Natural killer cell (primary cell): ENCODE measurements around the gene C2CD3. TPM values are rescaled to one million over a fixed set of nuclear protein-coding genes. Genes with fewer than 3 reads are reported as not detected.

ENCODE experiments used
- ATAC-seq, 3 donors: fragments of 150-1000 bp in 2 of 3; fragments of 200-7000 bp in 1 of 3; cut with Tn5 transposase; 1 replicate in 1 of 3; 2 replicates in 2 of 3; pipeline ENCODE4 v1.10.0; 2021; ENCODE audit warnings: mild to moderate bottlenecking in 2 of 3, moderate library complexity in 2 of 3
- DNase-seq, 2 donors: peaks; one replicate each; pipeline versions ENCODE4 v3.0.0 to v3.0.0-alpha.2; 2013 to 2021; ENCODE audit warnings: mixed read lengths in 1 of 2
- H3K27ac ChIP-seq: one replicate; pipeline ENCODE4 v1.5.1; 2013; ENCODE audit warnings: mild to moderate bottlenecking, low read length
- H3K27me3 ChIP-seq: one replicate; pipeline ENCODE4 v1.6.1; 2013; ENCODE audit warnings: low read length; ENCODE audit not compliant: control insufficient read depth, insufficient read depth
- H3K36me3 ChIP-seq: one replicate; pipeline ENCODE4 v1.6.1; 2013; ENCODE audit warnings: low read length; ENCODE audit not compliant: control insufficient read depth, insufficient read depth
- H3K4me1 ChIP-seq: one replicate; pipeline ENCODE4 v1.6.1; 2013; ENCODE audit warnings: low read length; ENCODE audit not compliant: control insufficient read depth, insufficient read depth
- H3K4me3 ChIP-seq: one replicate; pipeline ENCODE4 v1.5.1; 2013; ENCODE audit warnings: low read length
- H3K9me3 ChIP-seq: one replicate; pipeline ENCODE4 v1.6.1; 2013; ENCODE audit warnings: low read length; ENCODE audit not compliant: control insufficient read depth, insufficient read depth
- H3K27ac Mint-ChIP-seq, 2 donors: one replicate each; pipeline ENCODE4 v1.8.0; 2022; ENCODE audit warnings: mild to moderate bottlenecking in 2 of 2, mixed read lengths in 2 of 2, moderate library complexity in 1 of 2
- H3K27me3 Mint-ChIP-seq, 2 donors: one replicate each; pipeline ENCODE4 v1.8.0; 2022; ENCODE audit warnings: low read depth in 2 of 2, mixed read lengths in 2 of 2
- H3K36me3 Mint-ChIP-seq: one replicate; pipeline ENCODE4 v1.8.0; 2022; ENCODE audit warnings: mixed read lengths
- H3K4me1 Mint-ChIP-seq, 2 donors: one replicate each; pipeline ENCODE4 v1.8.0; 2022; ENCODE audit warnings: mixed read lengths in 2 of 2
- H3K4me3 Mint-ChIP-seq: one replicate; pipeline ENCODE4 v1.8.0; 2022; ENCODE audit warnings: mild to moderate bottlenecking, moderate library complexity, mixed read lengths
- H3K9me3 Mint-ChIP-seq, 2 donors: one replicate each; pipeline ENCODE4 v1.8.0; 2022; ENCODE audit warnings: mixed read lengths in 2 of 2
- CTCF ChIP-seq: fragments of 200-600 bp; IDR thresholded peaks from one replicate; pipeline ENCODE4 v1.8.0; 2022; ENCODE audit warnings: antibody characterized with exemption
- WGBS: methylation state at CpG from one replicate; pipeline ENCODE4 v1.1.7; 2013; ENCODE audit warnings: missing lambda C conversion rate; ENCODE audit not compliant: insufficient coverage; 5-methylcytosine and 5-hydroxymethylcytosine counted together
- intact Hi-C: fragments of 100-400 bp; cut with micrococcal nuclease; formaldehyde crosslinking; loops from one replicate; pipeline ENCODE4 v1.14.2; 2022
- total RNA-seq, 4 donors: library from RNA; stranded (reverse); fragments of 120-200 nt in 1 of 4; gene quantifications; one replicate each; pipeline versions ENCODE4 v1.2.3 to v1.2.4, GENCODE V29; 2013 to 2022

The C2CD3 gene
- total RNA-seq, 3 donors from 2014 or later (not counting 1 experiment from before 2014, with no cell fraction given): 55.0 to 67.6 (median 58.1) TPM

DNA sequence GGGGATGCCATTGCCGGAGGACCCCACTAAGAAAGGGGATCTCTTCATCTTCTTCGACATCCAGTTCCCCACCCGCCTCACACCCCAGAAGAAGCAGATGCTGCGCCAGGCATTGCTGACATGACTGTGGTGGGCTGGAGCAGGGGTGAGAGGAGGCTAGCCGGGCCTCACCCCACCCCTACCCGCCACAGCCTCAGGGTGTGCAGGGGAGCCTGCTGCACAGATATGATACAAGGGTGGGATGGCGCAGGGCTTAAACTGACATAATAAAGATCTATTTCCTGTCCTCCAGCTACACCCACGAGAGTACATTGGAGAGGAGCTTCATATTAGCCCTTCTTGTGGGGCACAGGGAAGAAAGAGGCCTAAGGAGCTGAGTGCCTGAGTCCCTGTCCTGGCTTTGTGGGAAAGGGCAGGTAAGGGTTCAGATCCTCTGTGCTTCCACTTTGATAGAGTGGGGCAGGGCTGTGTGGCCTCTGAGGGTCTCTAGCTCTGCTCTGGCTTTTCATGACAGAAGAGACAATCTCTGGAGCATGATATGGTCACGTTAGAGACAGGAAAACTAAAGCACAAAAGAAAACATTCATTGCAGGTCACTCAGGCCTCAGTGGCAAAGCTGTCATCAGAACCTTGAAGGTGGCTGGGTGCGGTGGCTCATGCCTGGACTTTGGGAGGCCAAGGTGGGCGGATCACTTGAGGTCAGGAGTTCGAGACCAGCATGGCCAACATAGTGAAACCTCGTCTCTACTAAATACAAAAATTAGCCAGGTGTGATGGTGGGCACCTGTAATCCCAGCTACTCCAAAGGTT is 200.6 kb downstream of the C2CD3 start:
- WGBS: 58% methylated on average over 9 of the region's 13 CpGs
- peak overlapping the region; percentile 97 to 99 for H3K27ac Mint-ChIP-seq
- H3K27ac ChIP-seq: peak overlapping the region; percentile 66
- peaks cover 59 to 67% of the 10 kb centered on the region in 2 donors for H3K4me1 Mint-ChIP-seq
- no peak overlapping the region for H3K4me3 ChIP-seq
- DNase-seq: peak in 1 of 2 donors; percentile 59
- intact Hi-C loops: no loop called here
- no peaks in the 10 kb centered on the region for H3K9me3 ChIP-seq
- H3K27me3 Mint-ChIP-seq: no peaks in the 10 kb centered on the region
- peak overlapping the region; percentile 37 for H3K4me3 Mint-ChIP-seq
- peaks cover 74% of the 10 kb centered on the region for H3K4me1 ChIP-seq
- peak; percentile 63 to 78 (median 67) for ATAC-seq
- no peaks in the 10 kb centered on the region for H3K9me3 Mint-ChIP-seq
- no peak for TF ChIP-seq CTCF
- H3K36me3 Mint-ChIP-seq: peaks cover 10% of the 10 kb centered on the region
- no peaks in the 10 kb centered on the region for H3K27me3 ChIP-seq
- peaks cover 13% of the 10 kb centered on the region for H3K36me3 ChIP-seq

DNA sequence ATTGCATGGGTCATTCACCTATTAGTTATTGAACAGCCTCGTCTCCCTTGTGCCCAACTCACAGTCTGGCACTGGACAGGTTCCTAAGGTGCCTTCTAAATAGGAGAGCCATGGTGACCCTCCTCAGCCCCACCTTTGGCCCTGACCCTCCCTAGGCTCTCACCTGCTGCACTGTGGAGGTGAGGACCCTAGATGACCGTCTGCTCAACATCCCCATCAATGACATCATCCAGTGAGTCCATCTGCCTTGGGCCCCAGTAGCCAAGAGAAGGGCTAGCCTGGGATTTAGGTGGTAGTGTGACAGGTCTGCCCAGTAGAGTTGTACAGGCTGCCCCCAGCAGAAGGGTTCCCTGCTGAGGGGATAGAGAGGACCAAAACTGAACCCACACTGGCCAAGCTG is 201.7 kb downstream of the C2CD3 start:
- H3K27me3 Mint-ChIP-seq: no peaks in the 10 kb centered on the region
- Histone ChIP-seq H3K27me3 (no peaks in the 10 kb centered on the region), H3K4me3 (no peak overlapping the region), H3K9me3 (no peaks in the 10 kb centered on the region), H3K4me1 (peaks cover 73% of the 10 kb centered on the region), H3K27ac (peak overlapping the region; percentile 66), H3K36me3 (peaks cover 2% of the 10 kb centered on the region)
- intact Hi-C loops: no loop called here
- TF ChIP-seq CTCF: no peak
- WGBS: 79% methylated on average over 2 of the region's 2 CpGs
- peak in 1 of 2 donors; percentile 18 for DNase-seq
- H3K4me1 Mint-ChIP-seq: peaks cover 51 to 61% of the 10 kb centered on the region in 2 donors
- H3K36me3 Mint-ChIP-seq: no peaks in the 10 kb centered on the region
- H3K27ac Mint-ChIP-seq: peak overlapping the region; percentile 97 to 99
- no peak for ATAC-seq
- no peak overlapping the region for H3K4me3 Mint-ChIP-seq
- H3K9me3 Mint-ChIP-seq: no peaks in the 10 kb centered on the region

- Histone ChIP-seq H3K27ac (peak overlapping the region; percentile 66), H3K36me3 (peaks cover 2% of the 10 kb centered on the region), H3K4me1 (peaks cover 68% of the 10 kb centered on the region), H3K27me3 (no peaks in the 10 kb centered on the region), H3K4me3 (no peak overlapping the region), H3K9me3 (no peaks in the 10 kb centered on the region)
- Mint-ChIP-seq H3K9me3 (no peaks in the 10 kb centered on the region), H3K4me1 (peaks cover 48 to 58% of the 10 kb centered on the region in 2 donors), H3K36me3 (no peaks in the 10 kb centered on the region), H3K27me3 (no peaks in the 10 kb centered on the region), H3K4me3 (no peak overlapping the region), H3K27ac (peak overlapping the region; percentile 97 to 99)
- intact Hi-C loops: no loop called here
- ATAC-seq: no peak
- 87% methylated on average over 15 of the region's 15 CpGs for WGBS
- peak in 1 of 2 donors; percentile 31 for DNase-seq
- no peak for TF ChIP-seq CTCF
These were observed 202.3 kb downstream of the C2CD3 start for GRCh38 chr11:73968356-73968966.
